LoVo (cell line): ENCODE data around the gene RAB3D.

Experiments
- DNase-seq: peaks from one replicate; pipeline ENCODE4 v3.0.0-alpha.2; 2016; ENCODE audit warnings: low spot score

RAB3D gene

GRCh38 chr19:11295180-11295579 is 44.3 kb downstream of the RAB3D start:
- no peak for DNase-seq

DNA sequence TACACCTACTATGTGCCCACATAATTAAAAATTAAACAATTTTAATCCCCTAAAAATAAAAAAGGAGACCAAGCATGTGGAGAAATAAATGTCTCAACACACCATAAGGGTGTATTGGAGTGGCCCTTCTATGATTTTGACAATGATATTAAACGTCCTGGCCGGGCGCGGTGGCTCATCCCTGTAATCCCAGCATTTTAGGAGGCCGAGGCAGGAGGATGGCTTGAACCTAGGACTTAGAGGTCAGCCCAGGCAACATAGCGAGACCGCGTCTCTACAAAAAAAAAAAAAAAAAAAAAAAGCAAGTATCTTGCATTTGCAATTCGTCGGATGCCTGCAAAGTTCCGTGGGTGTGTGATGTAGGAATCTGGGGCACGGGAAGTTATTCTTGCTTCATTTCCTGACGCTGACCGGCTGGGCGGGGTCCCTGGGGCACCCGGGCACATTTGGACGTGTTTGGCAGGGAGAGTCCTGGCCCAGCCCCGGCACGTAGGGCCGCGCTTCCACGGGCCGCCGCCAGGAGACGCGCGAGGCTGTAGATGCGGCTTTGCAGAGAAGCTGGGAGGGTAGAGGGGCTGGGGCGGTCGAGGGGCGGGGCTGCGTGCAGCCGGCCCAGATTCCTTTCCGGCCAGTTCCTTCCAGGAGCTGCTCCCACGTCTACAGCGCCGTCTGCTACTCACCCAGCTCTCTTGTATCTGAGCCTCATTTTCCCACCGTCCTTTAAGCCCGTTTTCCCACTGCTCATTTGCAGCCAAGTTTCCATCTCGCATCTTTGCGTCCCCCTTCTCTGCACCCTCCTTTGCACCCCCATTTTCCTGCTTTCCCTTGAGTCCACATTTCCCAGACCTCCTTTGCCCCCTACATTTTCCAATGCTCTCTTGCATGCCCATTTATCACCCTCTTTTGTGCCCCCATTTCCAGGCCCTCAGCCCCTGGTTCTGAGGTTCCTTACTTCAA is 45.7 kb downstream of the RAB3D start:
- peak; percentile 91 for DNase-seq

DNA sequence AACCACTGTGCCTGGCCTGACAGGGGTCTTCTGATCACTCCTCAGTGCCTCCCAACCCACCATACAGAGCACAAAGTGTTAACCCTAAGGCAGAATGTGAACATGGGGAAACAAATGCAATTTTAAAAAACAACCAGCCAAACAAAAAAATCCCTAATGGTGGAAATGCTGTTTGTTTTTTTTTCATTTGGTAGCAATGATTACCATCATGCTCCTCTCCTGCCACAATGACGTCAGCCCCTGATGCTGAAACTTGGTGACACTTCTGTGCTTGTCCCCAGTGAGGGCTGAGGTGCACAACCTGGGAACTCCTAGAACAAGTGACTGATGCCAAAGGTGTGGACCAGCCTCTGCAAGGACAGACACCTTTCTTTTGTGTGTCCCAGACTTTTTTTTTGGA is 47.5 kb downstream of the RAB3D start:
- no peak for DNase-seq

GRCh38 chr19:11291415-11291814 is 48.0 kb downstream of the RAB3D start:
- no peak for DNase-seq

- no peak for DNase-seq
Observed at GRCh38 chr19:11290256-11290655, 49.2 kb downstream of the RAB3D start.

GRCh38 chr19:11288349-11288748 is 51.1 kb downstream of the RAB3D start:
- DNase-seq, result no peak

- DNase-seq, result no peak
Observed at GRCh38 chr19:11286312-11286974, 53.0 kb downstream of the RAB3D start.

- no peak for DNase-seq
Observed at GRCh38 chr19:11284515-11284914, 54.9 kb downstream of the RAB3D start.

DNA sequence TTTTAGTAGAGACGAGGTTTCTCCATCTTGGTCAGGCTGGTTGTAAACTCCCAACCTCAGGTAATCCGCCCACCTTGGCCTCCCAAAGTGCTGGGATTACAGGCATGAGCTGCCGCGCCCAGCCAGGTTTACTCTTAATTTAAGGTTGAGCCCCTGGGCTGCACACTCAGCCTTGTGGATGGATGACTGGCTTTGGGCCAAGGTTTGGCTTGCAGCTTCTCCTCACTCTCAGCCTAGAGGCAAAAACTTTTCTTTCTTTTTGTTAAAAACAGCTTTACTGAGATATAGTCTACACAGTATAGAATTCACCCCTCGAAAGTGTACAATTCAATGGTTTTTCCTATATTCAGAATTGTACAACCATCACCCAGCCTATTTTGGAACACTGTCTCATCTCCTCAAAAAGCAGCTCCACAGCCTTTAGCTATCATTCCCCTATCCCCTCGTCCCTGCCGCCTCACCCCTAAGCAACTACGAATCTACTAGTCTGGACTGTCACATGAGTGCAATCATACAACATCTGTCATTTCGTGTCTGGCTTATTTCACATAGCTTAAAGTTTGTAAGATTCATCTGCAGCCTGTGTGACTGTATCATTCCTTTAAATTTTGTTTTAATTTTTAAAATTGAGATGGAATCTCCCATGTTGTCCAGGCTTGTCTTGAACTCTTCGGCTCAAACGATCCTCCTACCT is 58.0 kb downstream of the RAB3D start:
- no peak for DNase-seq

DNA sequence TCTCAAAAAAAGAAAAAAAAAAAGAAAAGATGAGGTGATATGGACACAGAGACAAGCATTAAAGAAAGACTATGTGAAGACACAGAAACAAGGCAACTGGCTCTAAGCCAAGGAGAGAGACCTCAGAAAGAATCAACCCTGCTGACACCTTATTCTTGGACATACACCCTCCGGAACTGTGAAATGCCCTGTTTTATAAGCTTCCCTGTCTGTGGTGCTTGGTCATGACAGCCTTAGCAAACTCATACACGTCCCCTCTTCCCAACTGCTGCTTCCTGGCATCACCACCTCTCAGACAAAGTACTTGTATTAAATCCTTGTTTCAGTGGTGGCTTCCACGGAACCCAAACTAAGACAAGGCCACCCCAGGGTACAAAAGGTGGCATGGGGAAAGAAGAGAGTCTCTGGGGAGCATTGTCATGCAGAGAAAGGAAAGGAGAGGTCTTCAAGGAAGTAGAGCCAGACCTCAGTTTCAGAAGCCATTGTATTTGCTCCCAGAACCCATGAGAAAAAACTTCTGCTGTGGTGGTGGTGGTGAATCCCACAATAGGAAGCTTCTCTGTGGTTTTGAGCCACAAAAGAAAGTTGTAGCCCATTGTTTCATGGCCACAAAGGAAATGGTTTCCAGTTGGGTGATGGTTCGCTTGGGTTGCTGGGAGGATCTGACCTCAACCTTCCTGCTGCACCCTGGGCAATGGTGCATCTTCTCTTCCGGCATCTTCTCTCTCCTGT is 59.8 kb downstream of the RAB3D start:
- no peak for DNase-seq

DNA sequence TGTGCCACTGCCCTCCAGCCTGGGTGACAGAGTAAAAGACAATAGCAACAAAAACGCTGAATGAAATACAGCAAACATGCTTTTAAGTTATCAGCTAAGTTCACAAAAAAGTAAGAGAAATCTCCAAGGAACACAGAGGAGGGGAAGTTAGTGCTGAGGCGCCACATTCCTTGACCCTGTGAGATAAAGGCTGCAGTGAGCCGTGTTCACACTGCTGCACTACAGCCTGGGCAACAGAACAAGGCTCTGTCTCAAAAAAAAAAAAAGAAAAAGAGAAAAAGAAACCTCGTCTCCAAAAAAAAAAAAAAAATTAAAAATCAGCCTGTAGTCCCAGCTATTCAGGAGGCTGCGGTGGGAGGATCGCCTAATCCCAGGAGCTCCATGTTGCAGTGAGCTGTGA is 60.8 kb downstream of the RAB3D start:
- no peak for DNase-seq

DNA sequence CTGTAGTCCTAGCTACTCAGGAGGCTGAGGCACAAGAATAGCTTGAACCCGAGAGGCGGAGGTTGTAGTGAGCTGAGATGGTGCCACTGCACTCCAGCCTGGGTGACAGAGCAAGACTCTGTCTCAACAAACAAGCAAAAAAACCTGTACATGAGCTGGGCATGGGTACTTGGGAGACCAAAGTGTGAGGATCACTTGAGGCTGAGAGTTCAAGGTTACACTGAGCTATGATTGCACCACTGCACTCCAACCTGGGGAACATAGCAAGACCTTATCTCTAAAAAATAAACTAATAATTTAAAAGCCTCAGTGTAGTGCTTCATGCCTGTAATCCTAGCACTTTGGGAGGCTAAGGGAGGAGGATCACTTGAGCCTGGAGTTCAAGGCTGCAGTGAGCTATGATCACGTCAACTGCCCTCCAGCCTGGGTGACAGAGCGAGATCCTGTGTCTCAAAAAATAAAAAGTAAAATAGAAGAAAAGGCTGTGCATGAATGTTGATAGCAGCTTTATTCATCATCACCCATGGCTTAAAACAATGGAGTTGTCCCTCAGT is 64.8 kb downstream of the RAB3D start:
- no peak for DNase-seq

DNA sequence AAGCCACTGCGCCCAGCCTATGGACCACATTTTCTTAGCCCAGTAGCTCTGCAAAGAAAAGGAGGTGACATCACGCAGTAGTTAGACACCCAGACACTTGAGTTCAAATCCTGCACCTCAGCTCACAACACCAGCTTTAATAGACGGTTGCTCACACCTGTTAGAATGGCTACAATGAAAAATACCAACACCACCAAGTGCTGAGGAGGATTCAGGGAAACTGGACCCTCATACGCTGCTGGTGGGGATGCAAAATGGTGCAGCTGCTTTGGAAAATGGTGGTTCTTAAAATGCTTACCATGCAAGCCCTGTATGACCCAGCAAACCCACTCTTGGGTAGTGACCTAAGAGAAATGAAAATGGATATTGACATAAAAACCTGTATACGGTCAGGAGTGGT is 65.5 kb downstream of the RAB3D start:
- no peak for DNase-seq

- DNase-seq, result no peak
Observed at GRCh38 chr19:11273296-11273695, 66.2 kb downstream of the RAB3D start.
